Measurements from ENCODE around the gene RER1. TPM values are rescaled to one million over a fixed set of nuclear protein-coding genes. Genes with fewer than 3 reads are reported as not detected.

The RER1 gene
- total RNA-seq, 3 donors from 2014 or later (not counting 1 experiment from before 2014, with no cell fraction given), result 89.2 to 98.9 (median 91.9) TPM

GRCh38 chr1:2413495-2414296 lies 22.1 kb downstream of the RER1 start:
- WGBS (ENCODE audit: insufficient coverage), result 56% methylated on average over 28 of the region's 28 CpGs
- intact Hi-C loops (cut with micrococcal nuclease), result loop anchor here (1.0 to 10.0 kb wide), 6 partner anchors 135 to 1011 kb away; no protein-coding TSS in a partner anchor

GRCh38 chr1:2414297-2414958 lies 22.8 kb downstream of the RER1 start:
- H3K27ac ChIP-seq (ENCODE audit: low read length), result peak overlapping the region; percentile 37
- H3K9me3 Mint-ChIP-seq, result no peaks in the 10 kb centered on the region
- intact Hi-C loops (cut with micrococcal nuclease), result loop anchor here (1.0 to 10.0 kb wide), 6 partner anchors 134 to 1010 kb away; no protein-coding TSS in a partner anchor
- no peaks in the 10 kb centered on the region for H3K9me3 ChIP-seq (ENCODE audit: control insufficient read depth, insufficient read depth, low read length)
- WGBS (ENCODE audit: insufficient coverage), result under 1% methylated on average over 24 of the region's 25 CpGs
- peak overlapping the region; percentile 91 to 96 for H3K27ac Mint-ChIP-seq
- H3K4me1 ChIP-seq (ENCODE audit: control insufficient read depth, insufficient read depth, low read length), result peaks cover 61% of the 10 kb centered on the region
- H3K36me3 ChIP-seq (ENCODE audit: control insufficient read depth, insufficient read depth, low read length), result no peaks in the 10 kb centered on the region
- peak; percentile 79 to 89 for DNase-seq
- peak; percentile 90 for TF ChIP-seq CTCF (IDR thresholded peaks at IDR 0.05)
- H3K27me3 ChIP-seq (ENCODE audit: control insufficient read depth, insufficient read depth, low read length), result no peaks in the 10 kb centered on the region
- H3K27me3 Mint-ChIP-seq (ENCODE audit: low read depth in 2 of 2), result no peaks in the 10 kb centered on the region
- H3K4me3 Mint-ChIP-seq, result peak overlapping the region; percentile 92
- H3K36me3 Mint-ChIP-seq, result no peaks in the 10 kb centered on the region
- peak; percentile 34 to 48 (median 37) for ATAC-seq
- H3K4me3 ChIP-seq (ENCODE audit: low read length), result no peak overlapping the region
- H3K4me1 Mint-ChIP-seq, result peaks cover 28 to 53% of the 10 kb centered on the region in 2 donors

More at GRCh38 chr1:2413495-2414296, 22.1 kb downstream of the RER1 start:
- Histone ChIP-seq H3K27me3 (ENCODE audit: control insufficient read depth, insufficient read depth, low read length) (no peaks in the 10 kb centered on the region), H3K27ac (ENCODE audit: low read length) (peak overlapping the region; percentile 37), H3K4me3 (ENCODE audit: low read length) (peak overlapping the region; percentile 50), H3K36me3 (ENCODE audit: control insufficient read depth, insufficient read depth, low read length) (no peaks in the 10 kb centered on the region), H3K4me1 (ENCODE audit: control insufficient read depth, insufficient read depth, low read length) (peaks cover 61% of the 10 kb centered on the region), H3K9me3 (ENCODE audit: control insufficient read depth, insufficient read depth, low read length) (no peaks in the 10 kb centered on the region)
- Mint-ChIP-seq H3K4me1 (peaks cover 28 to 45% of the 10 kb centered on the region in 2 donors), H3K9me3 (no peaks in the 10 kb centered on the region), H3K27ac (peak overlapping the region; percentile 91 to 96), H3K4me3 (peak overlapping the region; percentile 92), H3K27me3 (ENCODE audit: low read depth in 2 of 2) (no peaks in the 10 kb centered on the region), H3K36me3 (no peaks in the 10 kb centered on the region)
- DNase-seq (peak in 1 of 2 donors; percentile 37), ATAC-seq (no peak)
- no peak for TF ChIP-seq CTCF (IDR thresholded peaks at IDR 0.05)

GRCh38 chr1:2415337-2415736 lies 23.7 kb downstream of the RER1 start:
- intact Hi-C loops (cut with micrococcal nuclease), result loop anchor here (2.0 to 10.0 kb wide), 2 partner anchors 169 to 1009 kb away; no protein-coding TSS in a partner anchor
- H3K9me3 Mint-ChIP-seq, result no peaks in the 10 kb centered on the region
- peaks cover 61% of the 10 kb centered on the region for H3K4me1 ChIP-seq (ENCODE audit: control insufficient read depth, insufficient read depth, low read length)
- no peak for ATAC-seq
- peak in 1 of 2 donors; percentile 50 for DNase-seq
- peaks cover 28 to 56% of the 10 kb centered on the region in 2 donors for H3K4me1 Mint-ChIP-seq
- no peak for TF ChIP-seq CTCF (IDR thresholded peaks at IDR 0.05)
- no peaks in the 10 kb centered on the region for H3K9me3 ChIP-seq (ENCODE audit: control insufficient read depth, insufficient read depth, low read length)
- H3K4me3 ChIP-seq (ENCODE audit: low read length), result peak overlapping the region; percentile 55
- peak overlapping the region; percentile 91 to 96 for H3K27ac Mint-ChIP-seq
- no peaks in the 10 kb centered on the region for H3K27me3 ChIP-seq (ENCODE audit: control insufficient read depth, insufficient read depth, low read length)
- H3K27ac ChIP-seq (ENCODE audit: low read length), result peak overlapping the region; percentile 79
- no peaks in the 10 kb centered on the region for H3K36me3 Mint-ChIP-seq
- no peaks in the 10 kb centered on the region for H3K36me3 ChIP-seq (ENCODE audit: control insufficient read depth, insufficient read depth, low read length)
- WGBS (ENCODE audit: insufficient coverage), result 56% methylated on average over 8 of the region's 11 CpGs
- H3K27me3 Mint-ChIP-seq (ENCODE audit: low read depth in 2 of 2), result no peaks in the 10 kb centered on the region
- peak overlapping the region; percentile 88 for H3K4me3 Mint-ChIP-seq
